Measurements from ENCODE around the gene ETFBKMT.

GRCh38 chr12:31618228-31619025, 41.1 kb upstream of the ETFBKMT start:
- no peak for TF ChIP-seq CTCF (conservative IDR thresholded peaks at IDR 0.05; ENCODE audit: low read depth, low read length)
- TF ChIP-seq BHLHE40 (IDR thresholded peaks at IDR 0.05; ENCODE audit: low read depth, low read length), result no peak
